Measurements from ENCODE around the gene TF. TPM values are rescaled to one million over a fixed set of nuclear protein-coding genes. Genes with fewer than 3 reads are reported as not detected.
A peak's percentile ranks its signal among the peaks of the same experiment; 100 is the strongest.

The TF gene
- total and polyA plus RNA-seq, 4 donors, result 5,045 to 9,659 (median 6,266) TPM

DNA sequence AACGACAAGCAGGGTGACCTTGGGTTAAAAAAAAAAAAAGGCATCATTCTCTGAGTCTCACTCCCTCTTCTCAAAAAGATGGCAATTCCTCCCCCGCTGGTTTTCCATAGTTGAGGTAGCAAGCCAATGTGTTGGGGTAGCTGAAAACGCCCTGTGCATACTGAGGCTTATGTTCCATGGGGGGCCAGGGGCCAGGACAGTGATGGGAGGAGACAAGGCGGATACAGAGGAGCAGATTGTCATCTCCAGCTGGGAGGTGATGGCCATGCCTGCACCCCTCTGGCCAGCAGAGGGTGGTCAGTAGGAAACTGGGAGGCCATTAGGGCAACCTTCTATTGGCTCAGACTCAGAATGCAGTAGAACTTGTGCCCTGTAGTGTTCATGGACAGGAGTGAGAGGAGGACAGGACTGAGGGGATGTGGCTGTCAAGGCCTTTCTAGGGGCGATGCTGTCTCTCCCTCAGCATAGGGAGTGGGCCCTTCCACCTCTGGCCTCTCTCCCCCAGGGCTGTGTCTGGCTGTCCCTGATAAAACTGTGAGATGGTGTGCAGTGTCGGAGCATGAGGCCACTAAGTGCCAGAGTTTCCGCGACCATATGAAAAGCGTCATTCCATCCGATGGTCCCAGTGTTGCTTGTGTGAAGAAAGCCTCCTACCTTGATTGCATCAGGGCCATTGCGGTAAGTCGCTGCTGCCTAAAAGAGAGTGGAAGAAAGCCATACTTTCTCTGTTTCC, 1.9 kb downstream of the TF start:
- 37% methylated on average over 12 of the region's 12 CpGs for WGBS
- Histone ChIP-seq H3K27me3 (ENCODE audit: control insufficient read depth in 4 of 4, insufficient read depth in 4 of 4, low read length in 3 of 4) (no peaks in the 10 kb centered on the region), H3K4me1 (ENCODE audit: control insufficient read depth in 4 of 4, insufficient read depth in 4 of 4, low read length in 3 of 4) (peaks cover 15 to 68% (median 52%) of the 10 kb centered on the region in 4 donors), H3K9me3 (ENCODE audit: control insufficient read depth in 4 of 4, low read length in 3 of 4) (no peaks in the 10 kb centered on the region), H3K36me3 (ENCODE audit: control insufficient read depth in 4 of 4, insufficient read depth in 3 of 4, low read depth in 1 of 4, low read length in 3 of 4) (peaks cover 2 to 26% (median 10%) of the 10 kb centered on the region in 4 donors), H3K27ac (ENCODE audit: low read depth in 1 of 2, low read length in 2 of 2) (peak overlapping the region in 1 of 2 donors; percentile 84), H3K9ac (ENCODE audit: low read depth in 1 of 2, low read length in 2 of 2) (peak overlapping the region; percentile 28 to 92), H3K4me3 (ENCODE audit: low read depth in 1 of 3, low read length in 3 of 3) (peak overlapping the region; percentile 70 to 90 (median 85))
- peak; percentile 67 for DNase-seq (ENCODE audit: low spot score)
- TF ChIP-seq FOXA1 (IDR thresholded peaks at IDR 0.05) (no peak), ATF3 (IDR thresholded peaks at IDR 0.05) (no peak), CTCF (IDR thresholded peaks at IDR 0.05; ENCODE audit: low read depth, low read length, missing input control) (peak; percentile 13), TAF1 (conservative IDR thresholded peaks at IDR 0.05) (no peak), HNF4G (IDR thresholded peaks at IDR 0.05) (no peak), SP1 (IDR thresholded peaks at IDR 0.05) (no peak), RXRA (IDR thresholded peaks at IDR 0.05) (no peak), ZBTB33 (IDR thresholded peaks at IDR 0.05) (no peak), RAD21 (IDR thresholded peaks at IDR 0.05) (peak in 1 of 2 donors; percentile 53), HNF4A (conservative IDR thresholded peaks at IDR 0.05) (peak in 1 of 2 donors; percentile 14)
- TF ChIP-seq, protein P1, sequence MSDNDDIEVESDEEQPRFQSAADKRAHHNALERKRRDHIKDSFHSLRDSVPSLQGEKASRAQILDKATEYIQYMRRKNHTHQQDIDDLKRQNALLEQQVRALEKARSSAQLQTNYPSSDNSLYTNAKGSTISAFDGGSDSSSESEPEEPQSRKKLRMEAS (IDR thresholded peaks at IDR 0.05), result no peak
- TF ChIP-seq, protein P2, sequence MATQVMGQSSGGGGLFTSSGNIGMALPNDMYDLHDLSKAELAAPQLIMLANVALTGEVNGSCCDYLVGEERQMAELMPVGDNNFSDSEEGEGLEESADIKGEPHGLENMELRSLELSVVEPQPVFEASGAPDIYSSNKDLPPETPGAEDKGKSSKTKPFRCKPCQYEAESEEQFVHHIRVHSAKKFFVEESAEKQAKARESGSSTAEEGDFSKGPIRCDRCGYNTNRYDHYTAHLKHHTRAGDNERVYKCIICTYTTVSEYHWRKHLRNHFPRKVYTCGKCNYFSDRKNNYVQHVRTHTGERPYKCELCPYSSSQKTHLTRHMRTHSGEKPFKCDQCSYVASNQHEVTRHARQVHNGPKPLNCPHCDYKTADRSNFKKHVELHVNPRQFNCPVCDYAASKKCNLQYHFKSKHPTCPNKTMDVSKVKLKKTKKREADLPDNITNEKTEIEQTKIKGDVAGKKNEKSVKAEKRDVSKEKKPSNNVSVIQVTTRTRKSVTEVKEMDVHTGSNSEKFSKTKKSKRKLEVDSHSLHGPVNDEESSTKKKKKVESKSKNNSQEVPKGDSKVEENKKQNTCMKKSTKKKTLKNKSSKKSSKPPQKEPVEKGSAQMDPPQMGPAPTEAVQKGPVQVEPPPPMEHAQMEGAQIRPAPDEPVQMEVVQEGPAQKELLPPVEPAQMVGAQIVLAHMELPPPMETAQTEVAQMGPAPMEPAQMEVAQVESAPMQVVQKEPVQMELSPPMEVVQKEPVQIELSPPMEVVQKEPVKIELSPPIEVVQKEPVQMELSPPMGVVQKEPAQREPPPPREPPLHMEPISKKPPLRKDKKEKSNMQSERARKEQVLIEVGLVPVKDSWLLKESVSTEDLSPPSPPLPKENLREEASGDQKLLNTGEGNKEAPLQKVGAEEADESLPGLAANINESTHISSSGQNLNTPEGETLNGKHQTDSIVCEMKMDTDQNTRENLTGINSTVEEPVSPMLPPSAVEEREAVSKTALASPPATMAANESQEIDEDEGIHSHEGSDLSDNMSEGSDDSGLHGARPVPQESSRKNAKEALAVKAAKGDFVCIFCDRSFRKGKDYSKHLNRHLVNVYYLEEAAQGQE (IDR thresholded peaks at IDR 0.05), result no peak
